ENCODE results near the gene HIKESHI.

DNA sequence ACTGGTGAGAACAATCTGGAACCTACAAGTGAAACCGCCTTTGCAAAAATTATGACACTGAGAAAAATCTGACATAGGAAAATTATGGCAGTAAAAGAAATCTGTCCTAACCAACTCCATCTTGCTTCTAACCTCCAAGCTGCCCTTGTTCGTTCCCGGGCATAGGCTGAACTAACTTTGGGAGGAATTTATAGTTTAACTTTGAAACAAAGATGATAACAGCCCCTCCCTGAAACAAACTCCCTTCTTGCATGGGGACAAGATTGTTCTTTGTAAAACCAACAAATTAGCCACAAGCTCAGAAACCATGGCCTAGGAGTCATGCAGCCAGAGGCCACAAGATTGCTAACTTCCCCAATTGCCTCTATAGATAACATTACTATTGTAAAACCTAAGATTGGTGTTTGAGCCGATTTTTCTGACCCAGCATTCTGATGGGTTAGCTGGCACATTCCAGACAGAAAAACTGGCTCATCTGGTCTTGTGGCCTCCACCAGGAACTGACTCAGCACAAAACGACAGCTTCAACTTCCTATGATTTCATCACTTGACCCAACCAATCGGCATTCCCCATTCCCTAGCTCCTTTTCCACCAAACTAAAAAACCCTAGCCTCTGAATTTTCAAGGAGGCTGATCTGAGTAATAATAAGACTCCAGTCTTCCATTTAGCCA lies 69.0 kb downstream of the HIKESHI start:
- TF ChIP-seq, protein P1, sequence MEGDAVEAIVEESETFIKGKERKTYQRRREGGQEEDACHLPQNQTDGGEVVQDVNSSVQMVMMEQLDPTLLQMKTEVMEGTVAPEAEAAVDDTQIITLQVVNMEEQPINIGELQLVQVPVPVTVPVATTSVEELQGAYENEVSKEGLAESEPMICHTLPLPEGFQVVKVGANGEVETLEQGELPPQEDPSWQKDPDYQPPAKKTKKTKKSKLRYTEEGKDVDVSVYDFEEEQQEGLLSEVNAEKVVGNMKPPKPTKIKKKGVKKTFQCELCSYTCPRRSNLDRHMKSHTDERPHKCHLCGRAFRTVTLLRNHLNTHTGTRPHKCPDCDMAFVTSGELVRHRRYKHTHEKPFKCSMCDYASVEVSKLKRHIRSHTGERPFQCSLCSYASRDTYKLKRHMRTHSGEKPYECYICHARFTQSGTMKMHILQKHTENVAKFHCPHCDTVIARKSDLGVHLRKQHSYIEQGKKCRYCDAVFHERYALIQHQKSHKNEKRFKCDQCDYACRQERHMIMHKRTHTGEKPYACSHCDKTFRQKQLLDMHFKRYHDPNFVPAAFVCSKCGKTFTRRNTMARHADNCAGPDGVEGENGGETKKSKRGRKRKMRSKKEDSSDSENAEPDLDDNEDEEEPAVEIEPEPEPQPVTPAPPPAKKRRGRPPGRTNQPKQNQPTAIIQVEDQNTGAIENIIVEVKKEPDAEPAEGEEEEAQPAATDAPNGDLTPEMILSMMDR (IDR thresholded peaks at IDR 0.05), result no peak
- TF ChIP-seq POLR2A (IDR thresholded peaks at IDR 0.05), result no peak

Data from prostate gland (tissue), 2 donors.